Measurements from ENCODE around the gene SPRR2G. TPM values are rescaled to one million over a fixed set of nuclear protein-coding genes. Genes with fewer than 3 reads are reported as not detected.
"Not testable (repeated sequence)": the region's sequence is repeated elsewhere in the genome, so short reads cannot be mapped to it uniquely, and the experiment has no call there.

The SPRR2G gene
- total RNA-seq, 1 donor from 2014 or later, result not detected

GRCh38 chr1:153115264-153115663 lies 35.4 kb downstream of the SPRR2G start:
- intact Hi-C loops (cut with micrococcal nuclease), result not testable (repeated sequence)

- intact Hi-C loops (cut with micrococcal nuclease), result no loop called here
Observed at GRCh38 chr1:153113416-153113815, 37.3 kb downstream of the SPRR2G start, which contains the start of gene SPRR2F. Gene SPRR2F (minus strand): TSS chr1:153113516. CDS start chr1:153112733, 783 bp downstream.

GRCh38 chr1:153112454-153112853 lies 38.2 kb downstream of the SPRR2G start:
- intact Hi-C loops (cut with micrococcal nuclease), result not testable (repeated sequence)

- intact Hi-C loops (cut with micrococcal nuclease), result no loop called here
Observed at GRCh38 chr1:153100245-153100644, 50.4 kb downstream of the SPRR2G start.

Other genes starting within 250 kb of the SPRR2G start
- gene IVL, start 242.3 kb downstream of the SPRR2G start, total RNA-seq, result not detected in 2 replicates
- not detected in 2 replicates for gene SPRR5, start 203.7 kb downstream of the SPRR2G start, total RNA-seq
- gene SPRR4, start 180.2 kb downstream of the SPRR2G start, total RNA-seq, result not detected in 2 replicates
- gene SPRR1A, start 166.8 kb downstream of the SPRR2G start, total RNA-seq, result not detected in 2 replicates
- gene SPRR3, start 149.1 kb downstream of the SPRR2G start, total RNA-seq, result not detected in 2 replicates
- gene SPRR1B, start 119.7 kb downstream of the SPRR2G start, total RNA-seq, result not detected in 2 replicates
- not detected in 2 replicates for gene SPRR2D, start 109.8 kb downstream of the SPRR2G start, total RNA-seq
- not detected in 2 replicates for gene SPRR2A, start 93.4 kb downstream of the SPRR2G start, total RNA-seq
- not detected in 2 replicates for gene SPRR2B, start 79.3 kb downstream of the SPRR2G start, total RNA-seq
- gene SPRR2E, start 56.4 kb downstream of the SPRR2G start, total RNA-seq, result not detected in 2 replicates
- gene SPRR2F, start 37.4 kb downstream of the SPRR2G start, total RNA-seq, result not detected in 2 replicates
- gene LELP1, start 52.5 kb upstream of the SPRR2G start, total RNA-seq, result not detected in 2 replicates
- not detected in 2 replicates for gene PRR9, start 66.7 kb upstream of the SPRR2G start, total RNA-seq
- not detected in 2 replicates for gene LORICRIN, start 108.8 kb upstream of the SPRR2G start, total RNA-seq
- gene PGLYRP3, start 162.1 kb upstream of the SPRR2G start, total RNA-seq, result not detected in 2 replicates
- not detected in 2 replicates for gene PGLYRP4, start 198.0 kb upstream of the SPRR2G start, total RNA-seq
- gene S100A9, start 207.0 kb upstream of the SPRR2G start, total RNA-seq, result not detected in 2 replicates
- gene S100A12, start 224.7 kb upstream of the SPRR2G start, total RNA-seq, result not detected in 2 replicates
- gene S100A8, start 240.2 kb upstream of the SPRR2G start, total RNA-seq, result not detected in 2 replicates